HG02798 (cell line): Measurements from ENCODE around the gene ROBO2.

Experiments used
- ATAC-seq: cut with Tn5 transposase; IDR thresholded peaks from one replicate; pipeline ENCODE4 v1.9.1; 2021; ENCODE audit warnings: mild to moderate bottlenecking; ENCODE audit not compliant: unreplicated experiment, poor library complexity

The ROBO2 gene

GRCh38 chr3:77248420-77248819, 208.5 kb downstream of the ROBO2 start:
- ATAC-seq, result no peak

GRCh38 chr3:77251136-77251535, 211.2 kb downstream of the ROBO2 start:
- no peak for ATAC-seq

- ATAC-seq, result peak; percentile 88
Measured at GRCh38 chr3:77254967-77255831, 215.3 kb downstream of the ROBO2 start.

GRCh38 chr3:77256584-77257503, 216.9 kb downstream of the ROBO2 start:
- no peak for ATAC-seq

GRCh38 chr3:77259694-77260093, 219.8 kb downstream of the ROBO2 start:
- ATAC-seq, result no peak

GRCh38 chr3:77262361-77262760, 222.5 kb downstream of the ROBO2 start:
- ATAC-seq, result no peak

- no peak for ATAC-seq
Measured at GRCh38 chr3:77267589-77267988, 227.7 kb downstream of the ROBO2 start.

- no peak for ATAC-seq
Measured at GRCh38 chr3:77271306-77271705, 231.4 kb downstream of the ROBO2 start.

- no peak for ATAC-seq
Measured at GRCh38 chr3:77271711-77272110, 231.8 kb downstream of the ROBO2 start.

- no peak for ATAC-seq
Measured at GRCh38 chr3:77279276-77279675, 239.4 kb downstream of the ROBO2 start.

- no peak for ATAC-seq
Measured at GRCh38 chr3:77281721-77282120, 241.8 kb downstream of the ROBO2 start.

GRCh38 chr3:77283108-77283507, 243.2 kb downstream of the ROBO2 start:
- ATAC-seq, result no peak

GRCh38 chr3:77288348-77288747, 248.4 kb downstream of the ROBO2 start:
- ATAC-seq, result no peak

- no peak for ATAC-seq
Measured at GRCh38 chr3:77296527-77296926, 256.6 kb downstream of the ROBO2 start.

- ATAC-seq, result no peak
Measured at GRCh38 chr3:77298417-77298816, 258.5 kb downstream of the ROBO2 start.

GRCh38 chr3:77303955-77304699, 264.2 kb downstream of the ROBO2 start:
- no peak for ATAC-seq

- no peak for ATAC-seq
Measured at GRCh38 chr3:77304700-77305021, 264.8 kb downstream of the ROBO2 start.

- ATAC-seq, result no peak
Measured at GRCh38 chr3:77309460-77309859, 269.6 kb downstream of the ROBO2 start.

- ATAC-seq, result no peak
Measured at GRCh38 chr3:77313843-77314242, 273.9 kb downstream of the ROBO2 start.

GRCh38 chr3:77319711-77320110, 279.8 kb downstream of the ROBO2 start:
- ATAC-seq, result no peak

- no peak for ATAC-seq
Measured at GRCh38 chr3:77320514-77320913, 280.6 kb downstream of the ROBO2 start.
